ENCODE data around the gene MB21D2.

GRCh38 chr3:192802957-192803899, 114.4 kb downstream of the MB21D2 start:
- TF ChIP-seq, protein P1, sequence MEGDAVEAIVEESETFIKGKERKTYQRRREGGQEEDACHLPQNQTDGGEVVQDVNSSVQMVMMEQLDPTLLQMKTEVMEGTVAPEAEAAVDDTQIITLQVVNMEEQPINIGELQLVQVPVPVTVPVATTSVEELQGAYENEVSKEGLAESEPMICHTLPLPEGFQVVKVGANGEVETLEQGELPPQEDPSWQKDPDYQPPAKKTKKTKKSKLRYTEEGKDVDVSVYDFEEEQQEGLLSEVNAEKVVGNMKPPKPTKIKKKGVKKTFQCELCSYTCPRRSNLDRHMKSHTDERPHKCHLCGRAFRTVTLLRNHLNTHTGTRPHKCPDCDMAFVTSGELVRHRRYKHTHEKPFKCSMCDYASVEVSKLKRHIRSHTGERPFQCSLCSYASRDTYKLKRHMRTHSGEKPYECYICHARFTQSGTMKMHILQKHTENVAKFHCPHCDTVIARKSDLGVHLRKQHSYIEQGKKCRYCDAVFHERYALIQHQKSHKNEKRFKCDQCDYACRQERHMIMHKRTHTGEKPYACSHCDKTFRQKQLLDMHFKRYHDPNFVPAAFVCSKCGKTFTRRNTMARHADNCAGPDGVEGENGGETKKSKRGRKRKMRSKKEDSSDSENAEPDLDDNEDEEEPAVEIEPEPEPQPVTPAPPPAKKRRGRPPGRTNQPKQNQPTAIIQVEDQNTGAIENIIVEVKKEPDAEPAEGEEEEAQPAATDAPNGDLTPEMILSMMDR (IDR thresholded peaks at IDR 0.05; ENCODE audit: low read length) = peak; percentile 82
- TF ChIP-seq EZH2phosphoT487 (IDR thresholded peaks at IDR 0.05; ENCODE audit: low read length) = no peak

Data from MM.1S (cell line).